ENCODE data around the gene FBXW9.

DNA sequence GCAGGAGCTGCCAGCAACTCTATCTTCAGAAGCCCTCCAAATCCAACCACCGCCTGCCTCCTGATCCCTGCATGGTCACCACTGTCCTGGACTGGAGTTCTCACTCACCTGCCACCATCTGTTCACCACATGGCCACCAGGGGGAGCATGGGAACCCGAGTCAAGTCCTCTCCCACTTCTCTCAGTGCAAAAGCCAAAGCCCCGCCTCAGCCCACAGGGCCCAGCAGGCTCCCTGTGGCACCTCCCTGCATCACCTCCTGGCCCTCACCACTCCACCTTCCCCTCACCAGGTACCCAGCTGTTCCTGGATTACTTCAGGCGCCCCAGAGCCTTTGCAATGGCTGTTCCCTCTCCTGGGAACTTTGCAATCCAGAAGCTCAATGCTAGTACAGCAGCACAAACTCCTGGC lies 20.0 kb downstream of the FBXW9 start:
- TF ChIP-seq TAF7 (optimal IDR thresholded peaks at IDR 0.05; ENCODE audit: borderline replicate concordance, low read depth, low read length) (no peak), EZH2 (IDR thresholded peaks at IDR 0.05; ENCODE audit: low read depth, low read length, severe bottlenecking) (no peak), POLR2A (IDR thresholded peaks at IDR 0.05; ENCODE audit: control extremely low read depth in 1 of 2, low read depth in 2 of 2, low read length in 2 of 2) (no peak), ZNF274 (IDR thresholded peaks at IDR 0.05; ENCODE audit: borderline replicate concordance, extremely low read depth, low read length) (no peak), CHD1 (IDR thresholded peaks at IDR 0.05; ENCODE audit: low read depth, low read length) (no peak), POU5F1 (IDR thresholded peaks at IDR 0.05; ENCODE audit: low read depth, low read length) (no peak)
- TF ChIP-seq, protein P1, sequence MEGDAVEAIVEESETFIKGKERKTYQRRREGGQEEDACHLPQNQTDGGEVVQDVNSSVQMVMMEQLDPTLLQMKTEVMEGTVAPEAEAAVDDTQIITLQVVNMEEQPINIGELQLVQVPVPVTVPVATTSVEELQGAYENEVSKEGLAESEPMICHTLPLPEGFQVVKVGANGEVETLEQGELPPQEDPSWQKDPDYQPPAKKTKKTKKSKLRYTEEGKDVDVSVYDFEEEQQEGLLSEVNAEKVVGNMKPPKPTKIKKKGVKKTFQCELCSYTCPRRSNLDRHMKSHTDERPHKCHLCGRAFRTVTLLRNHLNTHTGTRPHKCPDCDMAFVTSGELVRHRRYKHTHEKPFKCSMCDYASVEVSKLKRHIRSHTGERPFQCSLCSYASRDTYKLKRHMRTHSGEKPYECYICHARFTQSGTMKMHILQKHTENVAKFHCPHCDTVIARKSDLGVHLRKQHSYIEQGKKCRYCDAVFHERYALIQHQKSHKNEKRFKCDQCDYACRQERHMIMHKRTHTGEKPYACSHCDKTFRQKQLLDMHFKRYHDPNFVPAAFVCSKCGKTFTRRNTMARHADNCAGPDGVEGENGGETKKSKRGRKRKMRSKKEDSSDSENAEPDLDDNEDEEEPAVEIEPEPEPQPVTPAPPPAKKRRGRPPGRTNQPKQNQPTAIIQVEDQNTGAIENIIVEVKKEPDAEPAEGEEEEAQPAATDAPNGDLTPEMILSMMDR (IDR thresholded peaks at IDR 0.05; ENCODE audit: control extremely low read depth in 1 of 3, insufficient read depth in 1 of 3, low read depth in 1 of 3, low read length in 3 of 3): peak; percentile 82 to 97 (median 94)

Measured in H1 (cell line).